T-helper 2 cell (primary cell): ENCODE data around the gene UGT1A4.

Experiments used
- DNase-seq, 5 experiments: peaks; one replicate each; pipeline versions ENCODE4 v3.0.0 to v3.0.0-alpha.2; 2012 to 2022

Gene UGT1A4

DNA sequence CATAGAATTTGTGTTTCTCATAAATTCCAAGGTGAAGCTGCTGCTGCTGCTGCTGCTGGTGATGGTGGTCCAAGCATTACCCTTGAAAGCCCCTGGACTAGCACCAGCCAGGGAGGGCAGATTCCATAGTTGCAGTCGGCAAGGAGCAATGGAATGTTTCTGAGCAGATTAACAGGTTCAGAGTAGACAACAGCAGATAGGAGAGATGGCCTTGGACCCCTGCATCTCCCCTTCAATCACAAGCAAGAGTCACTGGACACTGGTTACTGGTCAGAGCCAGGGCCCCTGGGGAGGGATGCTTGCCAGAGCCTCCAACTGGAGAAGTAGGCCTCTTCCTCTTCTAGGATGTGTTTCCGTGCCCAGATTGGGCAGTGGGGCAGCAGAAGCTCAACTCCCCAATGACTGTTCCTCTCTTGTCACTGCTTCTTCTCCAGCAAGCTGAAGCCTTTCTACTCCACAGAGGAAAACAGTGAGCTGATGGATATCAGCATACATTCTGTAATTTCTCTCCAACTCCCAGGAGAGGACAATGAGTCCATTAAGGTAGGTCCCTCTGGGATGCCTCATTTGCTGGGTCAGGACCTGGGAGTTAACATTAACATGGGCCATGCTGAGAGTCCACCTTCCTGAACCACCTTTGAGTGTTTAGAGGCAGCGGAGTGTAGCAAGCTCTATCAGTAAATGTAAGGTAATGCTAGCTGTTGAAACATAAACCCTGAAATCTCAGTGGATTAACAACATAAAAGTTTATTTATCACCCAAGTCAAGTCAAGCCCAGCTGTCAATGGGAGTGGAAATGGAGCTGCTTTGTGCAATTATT is 94.9 kb downstream of the UGT1A4 start:
- no peak for DNase-seq

DNA sequence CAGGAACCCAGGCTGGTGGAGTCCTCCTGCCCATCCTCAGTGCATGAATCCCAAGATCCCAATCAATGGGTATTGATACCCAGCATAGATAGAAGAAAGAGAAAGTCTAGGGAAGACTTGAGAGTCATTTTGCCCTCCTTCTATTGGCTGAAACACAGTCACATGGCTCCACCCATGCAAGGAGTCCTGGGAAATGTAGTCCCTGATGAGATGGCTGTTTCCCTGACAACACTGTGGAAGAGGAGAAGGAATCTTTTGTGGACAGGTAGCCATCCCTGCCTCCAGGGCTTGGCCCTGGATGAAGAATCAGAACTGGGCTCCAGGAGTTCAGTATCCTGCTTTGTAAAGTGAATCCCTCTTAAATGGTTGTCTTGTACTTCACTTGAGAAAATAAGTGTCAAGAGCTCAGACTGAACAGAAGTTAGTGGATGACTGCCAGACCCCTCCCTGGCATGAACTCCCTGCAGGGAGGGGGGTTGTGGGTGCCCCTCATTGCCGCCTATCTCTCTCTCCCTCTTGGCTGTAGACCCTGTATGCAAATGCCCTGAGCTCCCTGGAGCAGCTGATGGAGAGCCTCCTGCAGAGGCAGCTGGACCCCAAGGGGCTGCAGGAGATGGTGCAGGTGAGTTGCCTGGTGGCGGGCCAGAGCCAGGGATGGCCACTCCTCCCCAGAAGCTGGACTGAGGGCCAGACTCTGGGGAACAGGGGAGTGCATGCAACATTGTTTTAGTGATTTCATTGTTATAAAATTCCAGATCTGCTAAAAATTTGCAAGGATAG is 95.7 kb downstream of the UGT1A4 start:
- no peak for DNase-seq

DNA sequence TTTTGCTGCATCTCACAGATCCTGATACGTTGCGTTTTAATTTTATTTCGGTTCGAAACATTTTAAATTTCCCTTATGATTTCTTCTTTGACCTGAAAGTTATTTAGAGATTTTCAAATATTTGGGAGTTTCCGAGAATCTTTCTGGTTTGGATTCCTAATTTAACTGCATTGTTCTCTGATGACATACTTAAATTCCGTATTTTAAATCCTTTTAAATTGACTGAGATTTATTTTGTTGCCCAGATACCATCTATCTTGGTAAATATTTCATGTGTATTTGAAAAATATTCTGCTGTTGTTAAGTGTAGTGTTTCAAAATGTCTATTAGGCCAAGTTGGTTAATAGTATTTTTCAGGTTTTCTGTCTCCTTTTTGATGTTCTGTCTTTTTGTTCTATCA is 97.3 kb downstream of the UGT1A4 start:
- no peak for DNase-seq

DNA sequence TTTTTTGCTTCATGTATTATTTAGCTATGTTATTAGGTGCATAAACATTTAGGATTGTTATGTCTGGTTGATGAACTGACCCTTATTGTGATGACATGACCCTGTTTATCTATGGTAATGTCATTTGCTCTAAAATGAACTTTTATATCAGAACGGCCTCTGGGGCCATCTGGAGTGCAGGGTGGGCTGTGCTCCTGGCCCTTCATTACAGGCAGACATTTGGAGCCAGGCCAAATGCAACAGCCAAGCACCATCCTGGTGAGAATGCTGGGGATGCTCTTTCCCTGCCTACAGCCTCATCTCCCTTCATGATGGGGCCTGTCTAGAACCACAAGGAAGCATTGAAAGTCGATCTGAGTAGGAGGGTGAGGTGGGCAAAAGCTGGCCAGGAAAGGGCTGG is 97.8 kb downstream of the UGT1A4 start:
- DNase-seq, result no peak

DNA sequence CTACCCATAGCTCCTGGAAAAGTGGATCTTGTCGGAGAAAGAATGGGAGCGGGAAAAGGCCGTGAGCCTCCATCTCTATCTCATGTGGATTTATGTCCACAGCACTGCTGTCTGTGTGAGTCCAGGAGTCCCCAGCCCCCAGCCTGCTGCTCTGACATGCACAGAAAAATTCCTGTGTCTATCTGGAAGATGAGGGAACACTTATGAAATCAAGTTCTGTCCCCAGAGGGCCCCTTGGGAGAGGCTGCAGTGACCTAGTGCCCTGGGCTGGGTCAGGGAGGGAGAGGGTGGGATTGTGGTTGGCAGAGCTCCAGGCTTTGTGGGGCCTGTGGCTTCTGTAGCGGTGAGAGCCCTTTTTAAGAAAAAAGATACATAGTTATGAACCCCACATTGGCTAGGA is 98.2 kb downstream of the UGT1A4 start:
- DNase-seq, result no peak

DNA sequence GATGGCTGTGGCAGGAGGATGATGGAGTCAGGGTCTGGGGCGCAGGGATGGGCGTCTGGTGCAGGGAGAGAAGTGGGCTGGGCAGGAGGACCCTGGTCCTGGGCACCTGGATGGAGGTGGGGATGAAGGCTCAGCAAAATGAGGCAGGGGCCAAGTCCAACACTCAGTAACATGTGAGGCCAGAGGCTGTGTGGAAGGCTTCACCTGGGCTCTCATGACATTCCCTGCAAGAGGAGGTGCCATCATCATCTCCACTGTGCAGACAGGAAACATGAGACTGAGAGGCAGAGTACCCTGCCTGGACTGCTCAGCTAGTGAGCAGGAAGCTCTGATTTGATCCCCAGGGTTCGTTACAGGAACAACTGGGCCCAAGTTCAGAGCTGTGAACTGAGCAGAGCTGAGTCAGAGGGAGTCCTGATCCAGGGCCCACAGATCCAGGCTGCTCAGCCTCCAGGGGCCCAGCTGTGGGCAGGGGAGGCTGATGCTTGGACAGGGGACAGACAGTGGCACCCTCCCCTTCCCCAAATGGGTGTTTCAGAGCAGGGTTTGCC is 98.9 kb downstream of the UGT1A4 start:
- DNase-seq, result no peak

DNA sequence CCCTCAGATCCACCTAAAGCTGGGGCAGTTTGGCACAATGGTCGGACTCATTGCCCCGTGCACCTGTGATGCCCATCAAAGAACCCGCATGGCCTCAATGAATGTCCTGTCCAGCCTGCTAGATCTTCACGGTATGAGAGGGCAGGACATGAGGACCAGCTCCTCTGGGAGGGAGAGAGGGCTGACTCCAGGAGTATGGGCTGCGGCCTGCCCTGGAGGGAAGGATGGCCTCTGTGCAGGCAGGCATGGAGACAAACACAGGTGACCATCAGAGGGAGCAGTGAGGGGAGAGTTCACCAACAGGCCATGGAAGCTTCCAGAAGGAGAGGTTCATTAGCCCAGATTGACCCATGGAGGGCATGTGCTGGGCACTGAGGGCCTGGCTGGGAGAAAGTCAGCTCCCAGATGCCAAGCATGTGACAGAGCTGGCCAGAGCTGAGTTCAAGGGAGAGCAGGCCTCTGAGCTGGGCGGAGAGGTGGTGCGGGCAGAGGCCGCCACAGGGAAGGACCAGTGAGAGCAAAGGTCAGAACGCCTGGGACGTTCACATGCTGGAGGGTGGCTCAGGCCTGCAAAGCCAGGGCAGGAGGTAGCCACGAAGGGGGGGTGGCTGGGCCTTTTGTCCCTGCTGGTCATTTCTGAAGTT is 99.6 kb downstream of the UGT1A4 start:
- DNase-seq, result no peak

DNA sequence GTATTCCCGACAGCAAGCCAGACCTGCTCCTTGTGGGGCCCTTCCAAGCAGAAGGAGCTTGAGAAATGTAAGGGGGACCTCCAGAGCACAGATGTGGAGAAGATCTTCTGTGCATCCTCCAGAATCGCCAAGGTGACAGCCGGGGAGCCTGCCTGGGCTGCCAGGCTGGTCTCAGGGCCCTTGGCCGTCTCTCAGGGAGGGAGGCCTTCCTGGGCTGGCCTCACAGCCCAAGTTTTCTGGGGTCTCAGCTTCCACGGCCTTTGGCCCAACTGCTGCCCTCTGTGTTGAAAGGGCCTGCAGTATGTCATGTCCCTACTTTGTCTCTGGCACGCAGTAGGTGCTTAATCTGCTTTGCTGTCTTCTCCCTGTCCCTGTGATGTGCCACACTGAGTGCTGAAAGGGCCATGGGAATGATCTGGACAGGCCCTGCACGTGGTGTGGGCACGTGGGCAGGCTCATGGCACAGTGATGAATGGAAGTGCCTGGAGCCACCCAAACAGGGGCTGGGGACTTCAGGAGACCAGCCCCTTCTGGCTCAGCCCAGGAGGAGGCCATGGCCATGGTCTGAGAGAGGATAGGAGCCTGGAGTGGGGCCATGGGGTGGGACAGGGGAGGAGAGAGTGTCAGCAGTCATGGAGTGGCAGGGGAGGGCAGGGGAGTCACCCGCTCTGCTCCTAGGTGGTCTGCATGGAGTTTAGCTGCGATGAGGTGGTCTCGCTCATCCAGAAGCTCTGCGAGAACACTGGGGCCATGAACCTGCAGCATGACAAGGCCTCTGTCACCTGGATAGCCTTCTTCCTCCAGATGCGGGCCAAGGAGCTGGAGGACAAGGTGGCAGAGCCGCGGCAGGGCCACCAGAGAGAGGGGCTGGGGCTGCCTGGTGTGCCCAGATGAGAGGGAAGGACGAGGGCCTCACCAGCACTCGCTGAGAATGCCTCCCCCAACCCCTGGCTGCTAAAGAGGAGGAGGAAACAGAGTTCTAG is 100.4 kb downstream of the UGT1A4 start:
- DNase-seq, result no peak

DNA sequence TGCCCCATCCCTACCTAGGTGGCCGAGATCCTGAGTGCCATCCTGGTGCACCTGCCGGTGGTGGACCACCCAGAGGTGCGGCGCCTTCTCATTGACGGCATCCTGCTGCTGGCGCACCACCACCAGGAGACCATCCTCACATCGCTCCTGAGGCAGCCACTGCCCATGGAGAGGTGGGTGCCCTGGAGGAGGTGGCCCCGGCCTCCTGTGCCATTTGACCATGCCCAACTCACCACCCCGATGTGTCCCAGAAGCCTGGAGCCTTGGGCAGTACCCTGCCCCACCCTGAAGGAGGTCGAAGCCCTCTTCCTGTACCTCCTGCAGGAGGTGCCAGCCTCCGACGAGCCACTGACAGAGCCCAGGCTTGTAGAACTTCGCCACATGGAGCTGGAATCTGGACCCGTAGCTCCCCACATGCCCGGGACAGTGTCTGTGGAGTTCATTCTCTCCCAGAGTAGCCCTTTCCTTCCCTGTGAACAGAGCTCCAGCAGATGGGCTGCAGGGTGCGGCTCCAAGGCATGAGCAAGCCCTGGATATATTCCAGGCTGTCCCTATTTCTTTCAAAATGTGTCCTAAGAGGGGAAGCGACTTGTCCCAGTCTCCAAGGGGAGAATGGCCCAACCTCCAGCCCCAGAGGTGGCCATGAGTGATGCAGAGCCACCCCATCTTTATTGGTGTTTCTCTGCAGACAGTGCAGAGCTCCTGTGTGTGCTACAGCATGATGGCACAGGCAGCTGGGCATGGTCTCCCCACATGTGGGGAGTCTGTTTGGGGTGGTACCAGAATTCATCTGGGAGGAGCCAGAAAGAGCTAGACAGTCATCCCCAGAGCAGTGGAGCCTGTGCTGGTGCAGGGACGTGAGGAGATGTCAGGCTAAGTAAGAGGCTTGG is 101.6 kb downstream of the UGT1A4 start:
- DNase-seq, result no peak

DNA sequence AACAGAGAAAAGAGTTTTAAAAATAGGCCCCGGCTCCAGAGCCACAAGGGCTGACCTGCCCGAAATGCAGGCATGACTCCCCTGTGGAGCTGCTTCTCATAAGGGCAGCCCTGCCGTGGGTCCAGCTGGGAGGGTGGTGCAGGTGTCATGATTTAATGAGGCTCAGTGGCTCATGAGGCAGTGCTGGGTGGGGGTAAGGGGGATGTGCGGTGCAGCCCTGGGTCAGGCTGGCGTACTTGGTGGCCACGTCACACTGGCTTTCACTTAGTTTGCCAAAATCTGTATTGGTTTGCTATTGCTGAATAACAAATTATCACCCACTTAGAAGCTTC is 102.2 kb downstream of the UGT1A4 start:
- no peak for DNase-seq

DNA sequence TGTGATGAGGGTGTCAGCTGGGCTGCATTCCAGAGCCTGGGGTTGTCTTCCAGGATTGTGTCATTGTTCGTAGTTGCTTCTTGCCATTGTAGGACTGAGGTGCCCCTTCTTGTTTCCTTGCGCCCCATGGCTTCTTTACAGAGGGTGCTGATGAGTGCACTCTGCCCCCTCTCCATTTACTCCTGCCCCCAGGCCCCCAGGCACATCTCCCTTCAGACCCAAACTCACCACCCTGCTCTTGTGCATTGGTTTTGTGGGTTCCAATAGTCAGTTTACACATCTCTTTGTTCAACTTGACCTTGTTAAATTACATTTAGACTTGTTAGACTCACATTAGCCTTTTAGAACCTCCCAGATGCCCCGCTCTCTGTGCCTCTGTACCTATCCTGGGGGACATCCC is 102.7 kb downstream of the UGT1A4 start:
- no peak for DNase-seq

DNA sequence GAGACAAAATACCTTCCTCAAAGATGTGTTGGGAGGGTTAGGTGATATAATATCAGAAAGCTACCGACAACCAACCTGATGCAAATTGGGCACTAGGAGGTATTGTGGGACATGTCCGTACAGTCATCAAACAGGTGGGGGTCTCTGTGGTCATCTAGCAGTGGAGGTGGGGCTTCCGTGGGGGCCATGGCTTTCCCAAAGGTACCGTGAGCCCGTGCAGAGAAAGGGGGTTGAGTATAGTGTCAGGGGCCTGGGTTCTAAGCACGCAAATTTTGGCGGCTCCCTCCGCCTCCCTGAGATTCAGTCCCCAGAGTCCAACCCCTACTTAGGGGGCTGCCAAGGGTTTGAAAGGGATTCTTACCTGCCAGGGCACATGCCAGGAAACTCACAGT is 103.2 kb downstream of the UGT1A4 start:
- DNase-seq, result no peak

DNA sequence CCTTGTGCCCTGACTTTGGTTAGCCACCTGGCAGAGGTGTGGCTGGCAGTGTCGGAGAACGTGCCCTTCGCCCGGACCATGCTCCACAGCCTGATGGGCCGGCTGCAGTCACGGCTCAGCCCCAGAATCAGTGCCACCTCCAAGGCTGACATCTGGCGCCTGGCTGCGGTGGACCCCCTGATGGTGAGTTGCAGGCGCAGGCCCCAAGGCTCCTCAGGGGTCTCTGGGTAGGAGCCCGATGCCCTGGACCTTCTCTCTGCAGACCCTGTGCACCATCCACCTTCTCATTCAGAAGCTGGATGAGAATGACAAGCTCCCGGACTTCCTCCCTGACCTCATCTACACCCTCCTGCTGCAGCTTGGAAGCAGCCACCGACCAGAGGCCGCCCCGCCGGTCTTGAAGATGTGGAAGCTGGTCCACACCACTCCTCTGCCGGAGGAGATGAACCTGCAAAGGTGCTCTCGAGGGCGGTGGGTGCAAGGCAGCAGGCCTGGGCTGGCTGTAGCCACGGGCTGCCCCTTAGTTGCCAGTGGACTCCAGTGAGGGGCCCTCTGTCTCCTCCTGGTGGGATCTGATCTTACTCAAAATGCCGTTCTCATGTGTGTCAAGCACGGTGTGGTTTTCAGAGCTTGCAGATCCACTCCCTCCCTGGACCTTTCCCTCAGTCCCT is 103.7 kb downstream of the UGT1A4 start:
- DNase-seq, result no peak
